GM12801 (cell line): ENCODE data around the gene ACTBL2.

Experiments
- CTCF ChIP-seq: IDR thresholded peaks from one replicate; pipeline ENCODE4 v1.5.1; 2011; ENCODE audit warnings: control low read depth; ENCODE audit not compliant: insufficient read length; ENCODE audit errors: extremely low read depth

ACTBL2 gene

GRCh38 chr5:57442080-57442839 lies 40.4 kb downstream of the ACTBL2 start:
- TF ChIP-seq CTCF: no peak

GRCh38 chr5:57441557-57441956 lies 41.1 kb downstream of the ACTBL2 start:
- no peak for TF ChIP-seq CTCF

GRCh38 chr5:57439601-57440000 lies 43.0 kb downstream of the ACTBL2 start:
- TF ChIP-seq CTCF: no peak

- TF ChIP-seq CTCF: no peak
These were observed 44.4 kb downstream of the ACTBL2 start for GRCh38 chr5:57437976-57438805.

GRCh38 chr5:57436586-57436985 lies 46.0 kb downstream of the ACTBL2 start:
- TF ChIP-seq CTCF: no peak

- no peak for TF ChIP-seq CTCF
These were observed 46.9 kb downstream of the ACTBL2 start for GRCh38 chr5:57435701-57436134.

GRCh38 chr5:57434683-57435082 lies 47.9 kb downstream of the ACTBL2 start:
- TF ChIP-seq CTCF: no peak
